Astrocyte (in vitro differentiated cells and primary cell): ENCODE measurements around the gene ALK.

ENCODE experiments used
- CTCF ChIP-seq: IDR thresholded peaks from 2 replicates; pipeline ENCODE4 v1.5.1; 2011; ENCODE audit warnings: low read depth, mild to moderate bottlenecking, inconsistent platforms, low read length, moderate library complexity; ENCODE audit not compliant: insufficient read depth
- EZH2 ChIP-seq: IDR thresholded peaks from 2 replicates; pipeline ENCODE4 v1.6.1; 2012; ENCODE audit warnings: mild to moderate bottlenecking, low read length, inconsistent platforms; ENCODE audit not compliant: insufficient read depth

- no peak for TF ChIP-seq CTCF
- no peak for TF ChIP-seq EZH2
Measured at GRCh38 chr2:29816651-29817050, 104.7 kb downstream of the ALK start.
